EL (cell line): ENCODE measurements around the gene AP1S3.
A peak's percentile ranks its signal among the peaks of the same experiment; 100 is the strongest.
"Not testable (repeated sequence)": the region's sequence is repeated elsewhere in the genome, so short reads cannot be mapped to it uniquely, and the experiment has no call there.

Source experiments
- DNase-seq: peaks from one replicate; pipeline ENCODE4 v3.0.0-alpha.2; 2016

Gene AP1S3

DNA sequence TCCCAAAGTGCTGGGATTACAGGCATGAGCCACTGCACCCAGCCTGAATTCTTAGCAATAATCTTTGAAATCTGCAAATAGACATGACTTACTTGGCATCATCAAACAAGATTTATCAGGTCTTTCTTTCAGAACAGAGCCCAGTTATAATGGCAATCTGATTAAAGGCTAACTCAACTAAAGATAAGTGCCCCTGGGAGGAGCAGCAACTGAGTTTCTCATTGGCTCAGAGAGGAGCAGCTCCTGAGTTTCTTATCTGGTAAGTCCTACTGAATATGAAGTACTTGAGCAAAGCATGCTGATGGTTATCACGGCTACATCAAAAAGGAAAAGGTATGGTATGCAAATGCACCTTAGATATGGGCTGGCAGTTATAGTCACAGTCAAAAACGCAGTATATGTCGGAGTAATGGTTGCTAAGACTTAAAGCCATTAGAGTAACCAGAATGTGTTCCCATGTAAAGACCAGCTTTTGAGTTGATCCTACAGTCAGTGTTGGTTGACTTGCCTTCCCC lies 15.0 kb upstream of the AP1S3 start:
- DNase-seq: no peak

- no peak for DNase-seq
Observed at GRCh38 chr2:223847410-223847809, 10.0 kb upstream of the AP1S3 start.

GRCh38 chr2:223846515-223846914 lies 9.1 kb upstream of the AP1S3 start:
- DNase-seq: peak; percentile 90

DNA sequence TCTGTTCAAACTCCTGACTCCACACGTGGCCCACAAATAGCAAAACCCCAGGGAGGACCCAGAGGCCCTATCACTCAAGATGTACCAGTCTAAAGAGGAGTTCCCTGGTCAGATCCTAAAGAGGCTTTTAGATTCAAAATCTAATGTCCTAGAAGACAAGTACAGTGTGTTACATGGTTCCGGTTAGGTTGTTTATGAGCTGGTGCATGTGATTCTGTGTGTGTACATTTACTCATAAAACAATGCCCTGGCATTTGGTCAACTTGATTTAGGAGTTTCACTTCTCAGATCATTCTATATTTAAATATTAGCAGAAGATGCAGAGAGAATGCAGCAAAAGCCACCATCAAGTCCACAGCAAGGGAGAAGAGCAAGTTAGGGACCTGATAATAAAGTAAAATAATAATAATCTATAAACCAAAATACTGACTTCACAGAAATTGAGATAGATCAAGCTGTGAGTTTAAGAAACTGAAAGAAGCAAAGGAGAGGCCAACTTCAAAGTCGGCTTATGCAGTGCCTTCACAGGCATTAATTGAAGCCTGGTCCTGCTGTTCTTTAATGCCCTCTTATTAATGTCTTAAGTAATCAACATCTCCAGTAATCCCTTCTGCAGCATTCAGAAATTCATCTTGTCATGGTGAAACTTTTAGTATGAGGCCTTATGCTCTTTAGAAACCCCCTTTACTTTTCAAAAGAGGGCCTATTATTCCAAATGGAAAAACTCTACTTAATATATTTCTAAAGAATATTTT lies 4.2 kb upstream of the AP1S3 start:
- no peak for DNase-seq

DNA sequence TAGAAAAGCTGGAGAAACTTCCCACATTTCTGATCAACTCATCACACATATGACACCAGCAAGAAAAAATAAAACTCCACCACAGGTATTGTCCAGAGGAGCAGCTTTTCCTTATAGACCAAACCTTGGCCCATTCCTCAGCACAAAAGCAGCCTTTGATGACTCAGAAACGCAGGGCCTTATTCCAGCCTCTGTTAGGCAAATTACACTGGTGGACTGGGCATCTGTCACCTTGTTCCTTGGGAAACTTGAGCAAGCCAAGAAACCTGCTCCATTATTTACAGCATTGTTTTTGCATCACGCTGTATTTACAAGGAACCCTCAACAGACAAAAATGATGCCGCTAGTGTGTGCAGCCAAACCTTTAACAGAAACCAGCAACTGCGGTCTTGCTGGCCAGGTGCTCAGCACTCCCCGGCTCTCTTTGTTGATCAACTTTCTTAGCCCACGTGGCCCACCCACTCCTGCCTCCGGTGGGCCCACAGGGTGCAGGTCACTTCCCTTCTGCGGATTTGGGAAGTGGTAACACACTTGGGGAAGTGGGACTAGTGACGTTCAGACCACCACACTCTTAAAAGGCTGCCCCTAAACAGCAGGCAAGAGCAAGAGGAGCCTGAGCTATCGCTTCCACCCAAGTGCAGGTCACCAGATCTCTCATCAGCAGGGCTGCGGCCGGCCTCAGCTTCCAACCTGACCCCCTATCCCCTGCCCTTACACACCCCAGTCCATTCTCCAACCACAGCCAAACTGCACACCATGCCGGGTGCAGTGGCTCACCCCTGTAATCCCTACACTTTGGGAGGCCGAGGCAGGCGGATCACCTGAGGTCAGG lies 1.5 kb downstream of the AP1S3 start:
- no peak for DNase-seq

DNA sequence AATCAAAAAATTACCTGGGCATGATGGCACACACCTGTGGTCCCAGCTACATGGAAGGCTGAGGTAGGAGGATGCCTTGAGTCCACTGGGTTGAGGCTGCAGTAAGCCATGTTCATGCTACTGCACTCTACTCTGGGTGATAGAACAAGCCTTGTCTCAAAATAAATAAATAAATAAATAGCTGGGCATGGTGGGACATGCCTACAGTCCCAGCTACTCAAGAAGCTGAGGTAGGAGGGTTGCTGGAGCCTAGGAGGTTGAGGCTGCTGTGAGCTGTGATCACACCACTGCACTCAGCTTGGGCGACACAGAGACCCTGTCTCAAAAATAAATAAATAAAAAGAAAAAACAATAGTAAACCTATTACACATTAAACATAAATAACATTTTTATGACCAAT lies 3.0 kb downstream of the AP1S3 start:
- no peak for DNase-seq

DNA sequence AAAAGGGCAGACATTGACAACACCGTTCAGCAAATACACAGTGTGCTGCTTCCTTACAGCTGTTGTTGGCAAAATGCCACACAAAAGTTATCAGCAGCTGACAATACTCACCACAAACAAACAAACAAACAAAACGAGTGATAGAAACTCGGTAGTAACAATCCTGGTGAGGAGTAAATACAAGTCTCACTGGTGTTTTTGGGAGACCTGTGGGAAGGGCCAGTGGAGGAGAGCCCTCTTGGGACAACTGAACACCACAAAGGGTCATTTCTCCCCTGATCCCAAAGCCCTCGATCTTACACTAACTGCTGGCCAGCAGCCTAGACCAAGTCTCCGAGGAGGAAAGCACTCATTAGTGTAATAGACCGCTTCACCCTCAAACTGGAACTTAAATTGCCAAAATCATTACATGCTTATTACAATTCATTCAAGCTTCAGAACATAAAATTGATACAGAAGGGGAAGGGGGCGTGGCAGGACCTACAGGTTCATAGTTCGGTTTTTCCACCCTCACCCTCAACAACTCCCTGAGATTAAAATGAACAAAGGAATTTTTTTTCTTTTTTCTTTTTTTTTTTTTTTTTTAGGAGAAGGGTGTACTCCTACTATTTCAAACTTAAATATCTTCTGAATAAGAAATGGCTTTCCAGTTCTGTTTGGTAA lies 5.0 kb downstream of the AP1S3 start:
- no peak for DNase-seq

- DNase-seq: no peak
Observed at GRCh38 chr2:223829128-223829527, 8.3 kb downstream of the AP1S3 start.

GRCh38 chr2:223828314-223828713 lies 9.1 kb downstream of the AP1S3 start:
- DNase-seq: no peak

DNA sequence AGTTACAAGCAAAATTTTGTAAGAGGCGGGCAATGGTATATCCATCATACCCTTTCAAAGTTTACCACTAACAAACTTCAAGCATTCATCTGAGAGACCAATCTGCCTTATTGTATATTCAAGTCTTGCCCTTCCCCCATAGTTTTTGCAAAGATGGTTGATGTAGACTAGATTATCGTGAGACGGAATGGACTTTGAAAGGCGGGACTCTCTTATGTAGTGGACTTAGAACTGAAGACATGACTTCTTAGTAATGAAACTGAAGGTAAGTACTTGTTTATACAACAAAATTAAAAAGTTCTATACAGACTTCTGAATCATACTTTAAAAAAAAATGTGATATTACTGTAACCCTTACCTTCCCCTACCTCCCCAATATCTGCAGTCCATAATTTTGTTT lies 10.4 kb downstream of the AP1S3 start:
- DNase-seq: no peak

- DNase-seq: no peak
Observed at GRCh38 chr2:223824301-223824700, 13.1 kb downstream of the AP1S3 start.

DNA sequence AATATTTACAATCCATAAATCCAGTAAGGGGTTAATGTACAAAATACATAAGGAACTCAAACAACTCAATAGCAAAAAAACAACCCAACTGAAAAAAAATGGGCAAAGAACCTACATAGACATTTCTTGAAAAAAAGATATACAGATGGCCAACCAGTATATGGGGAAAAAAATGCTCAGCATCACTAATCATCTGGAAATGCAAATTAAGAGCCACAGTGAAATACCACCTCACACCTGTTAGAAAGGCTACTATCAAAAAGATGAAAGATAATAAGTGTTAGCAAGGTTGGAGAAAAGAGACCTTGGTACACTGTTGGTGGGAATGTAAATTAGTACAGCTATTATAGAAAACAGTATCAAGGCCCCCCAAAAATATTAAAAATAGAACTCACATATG lies 14.6 kb downstream of the AP1S3 start:
- DNase-seq: no peak

GRCh38 chr2:223820549-223820948 lies 16.8 kb downstream of the AP1S3 start:
- no peak for DNase-seq

DNA sequence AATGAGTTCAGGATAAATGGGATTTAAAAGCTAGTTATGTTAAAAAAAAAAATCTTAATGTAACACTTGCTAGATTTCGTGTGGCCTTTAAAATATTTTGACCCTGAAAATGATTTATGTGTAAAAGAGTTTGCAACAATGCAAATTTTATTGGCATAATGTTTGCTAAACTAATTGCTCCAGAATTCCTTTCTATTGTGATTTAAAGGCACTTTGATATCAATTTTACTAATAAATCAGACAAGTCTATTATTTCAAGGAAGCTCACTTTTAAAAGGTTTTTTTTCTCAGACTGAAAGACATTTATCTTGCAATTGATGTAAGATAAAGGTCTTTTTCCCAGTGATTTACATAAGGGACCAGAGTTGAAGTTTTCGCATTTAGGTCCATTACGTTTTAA lies 17.5 kb downstream of the AP1S3 start:
- DNase-seq: no peak

- DNase-seq: no peak
Observed at GRCh38 chr2:223815884-223816570, 21.4 kb downstream of the AP1S3 start.

- peak; percentile 97 for DNase-seq
Observed at GRCh38 chr2:223815186-223815883, 22.0 kb downstream of the AP1S3 start.

DNA sequence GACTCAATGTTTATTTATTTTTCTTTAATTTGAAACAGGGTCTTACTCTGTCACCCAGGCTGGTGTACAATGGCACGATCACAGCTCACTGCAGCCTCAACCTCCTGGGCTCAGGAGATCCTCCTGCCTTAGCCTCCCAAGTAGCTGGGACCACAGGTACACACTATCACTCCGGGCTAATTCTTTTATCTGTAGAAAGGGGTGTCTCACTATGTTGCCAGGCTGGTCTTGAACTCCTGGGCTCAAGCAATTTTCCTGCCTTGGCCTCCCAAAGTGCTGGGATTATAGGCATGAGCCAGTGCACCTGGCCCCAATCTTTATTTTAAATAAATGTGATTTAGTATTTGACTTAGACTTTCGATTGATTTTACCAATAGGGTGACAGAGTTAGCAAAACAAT lies 22.6 kb downstream of the AP1S3 start:
- DNase-seq: not testable (repeated sequence)

GRCh38 chr2:223813329-223813728 lies 24.1 kb downstream of the AP1S3 start:
- no peak for DNase-seq

DNA sequence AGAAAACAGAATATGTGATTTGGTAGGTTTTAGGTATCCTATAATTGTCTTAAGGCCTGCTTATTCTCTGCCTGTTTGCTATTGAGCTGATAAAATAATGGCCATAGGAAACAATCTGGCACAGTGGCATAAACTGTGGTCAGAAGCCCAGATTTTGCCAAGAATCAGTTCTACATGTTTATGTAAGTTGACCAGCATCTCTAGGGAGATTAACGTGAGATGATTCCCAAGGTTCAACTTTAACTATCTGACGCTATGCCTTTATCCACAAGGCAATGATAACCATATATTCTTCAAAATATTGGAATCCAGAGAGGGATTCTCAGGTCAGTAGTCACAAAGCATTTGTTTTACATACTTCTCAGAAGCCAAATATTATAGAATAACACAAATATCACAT lies 25.6 kb downstream of the AP1S3 start:
- no peak for DNase-seq

DNA sequence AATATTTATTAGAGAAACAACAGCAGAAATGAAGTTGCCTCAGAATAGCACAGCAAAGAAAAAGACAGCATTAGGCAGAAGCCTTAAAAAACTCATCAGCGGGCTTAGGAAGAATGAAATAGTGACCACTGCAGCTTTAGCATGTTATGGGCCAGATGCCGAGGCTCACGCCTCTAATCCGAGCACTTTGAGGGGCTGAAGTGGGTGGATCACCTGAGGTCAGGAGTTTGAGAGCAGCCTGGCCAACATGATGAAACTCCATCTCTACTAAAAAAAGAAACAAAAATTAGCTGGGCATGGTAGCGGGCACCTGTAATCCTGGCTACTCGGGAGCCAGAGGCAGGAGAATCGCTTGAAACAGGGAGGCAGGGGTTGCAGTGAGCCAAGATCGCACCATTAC lies 32.4 kb downstream of the AP1S3 start:
- DNase-seq: no peak

DNA sequence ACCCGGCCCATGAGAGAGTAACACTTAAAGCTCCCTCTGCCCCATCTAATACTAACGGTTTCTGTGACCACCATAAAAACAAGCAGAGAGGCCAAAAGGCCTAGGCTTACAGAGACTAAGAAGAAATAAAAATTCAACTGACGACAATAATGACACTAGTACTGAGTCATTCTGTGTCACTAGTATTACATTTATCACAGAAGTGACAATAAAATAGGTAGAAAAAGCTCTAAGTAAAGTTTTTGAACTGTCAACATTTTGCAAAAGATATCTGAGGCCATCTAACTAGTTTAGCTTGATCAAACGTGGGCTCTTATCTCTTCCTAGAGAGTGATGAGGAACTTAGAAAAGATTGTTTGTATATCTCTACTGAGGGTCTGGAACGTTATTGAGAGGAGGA lies 35.6 kb downstream of the AP1S3 start:
- no peak for DNase-seq

GRCh38 chr2:223800908-223801307 lies 36.5 kb downstream of the AP1S3 start:
- no peak for DNase-seq
